ENCODE results near the gene ARID4B.

- no peak for TF ChIP-seq CTCF (conservative IDR thresholded peaks at IDR 0.05; ENCODE audit: low read depth, low read length)
- no peak for TF ChIP-seq EZH2 (IDR thresholded peaks at IDR 0.05; ENCODE audit: borderline replicate concordance, low read depth, low read length, poor library complexity, severe bottlenecking)
Observed at GRCh38 chr1:235324296-235324695, 3.7 kb downstream of the ARID4B start.

All from A673 (cell line).